Hepatic stellate cell (primary cell): ENCODE results near the gene KIAA1671.
"Not testable (repeated sequence)": the region's sequence is repeated elsewhere in the genome, so short reads cannot be mapped to it uniquely, and the experiment has no call there.

Experiments
- DNase-seq: peaks from one replicate; pipeline ENCODE4 v3.0.0; 2011; ENCODE audit warnings: low spot score

Gene KIAA1671

DNA sequence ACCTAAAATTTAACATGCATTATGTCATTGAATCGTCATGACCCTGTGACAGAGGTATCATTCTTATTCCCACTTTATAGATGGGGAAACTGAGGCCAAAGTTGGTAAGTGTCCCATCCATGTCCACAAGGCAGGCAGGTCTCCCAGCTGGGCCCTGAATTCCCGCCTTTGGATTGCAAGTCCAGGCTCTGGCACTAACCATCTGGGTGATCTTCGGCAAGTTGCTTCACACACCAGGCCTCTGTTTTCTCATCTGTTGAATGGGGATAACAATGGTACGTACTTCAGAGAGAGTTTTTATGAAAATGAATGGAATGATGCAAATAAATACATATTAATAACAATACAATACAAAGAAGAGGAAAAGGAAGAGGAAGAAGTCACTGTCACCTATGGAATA is 250.6 kb downstream of the KIAA1671 start:
- no peak for DNase-seq

DNA sequence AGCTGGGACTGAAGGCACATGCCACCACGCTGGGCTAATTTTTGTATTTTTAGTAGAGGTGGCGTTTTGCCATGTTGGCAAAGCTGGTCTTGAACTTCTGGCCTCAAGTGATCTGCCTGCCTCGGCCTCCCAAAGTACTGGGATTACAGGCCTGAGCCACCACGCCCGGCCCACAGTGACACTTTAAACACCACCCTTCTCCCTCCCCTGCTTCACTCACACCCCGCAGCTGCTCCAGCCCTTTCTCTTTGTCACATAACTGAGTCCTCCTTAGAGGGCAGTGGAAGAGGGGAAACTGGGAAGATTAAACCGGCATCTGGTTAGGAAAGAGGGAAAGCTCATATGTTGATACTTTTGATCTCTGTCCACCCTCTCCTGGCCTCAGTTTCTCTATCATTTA is 252.0 kb downstream of the KIAA1671 start:
- not testable (repeated sequence) for DNase-seq

DNA sequence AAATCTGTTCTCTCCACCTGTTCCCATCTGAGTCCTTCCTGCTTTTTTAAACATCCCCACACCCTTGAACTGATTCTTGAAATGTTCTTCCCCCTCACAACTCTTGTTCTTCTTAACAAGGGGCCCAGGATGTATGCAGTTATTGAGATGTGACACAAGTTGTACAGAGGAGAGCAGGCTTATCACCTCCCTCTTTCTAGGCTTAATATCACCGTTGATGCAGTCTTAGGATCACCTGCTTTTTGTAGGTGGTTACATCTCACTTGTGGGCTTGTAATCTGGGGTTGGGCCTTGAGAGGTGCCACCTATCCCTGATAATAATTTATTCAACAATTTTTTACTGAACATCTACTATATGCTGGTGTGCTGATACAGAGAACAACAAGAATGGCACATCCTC is 253.3 kb downstream of the KIAA1671 start:
- no peak for DNase-seq

GRCh38 chr22:25206998-25207397 is 254.5 kb downstream of the KIAA1671 start:
- no peak for DNase-seq

- DNase-seq = no peak
These were observed 255.1 kb downstream of the KIAA1671 start for GRCh38 chr22:25207553-25208157.

- no peak for DNase-seq
These were observed 255.8 kb downstream of the KIAA1671 start for GRCh38 chr22:25208328-25208727.

DNA sequence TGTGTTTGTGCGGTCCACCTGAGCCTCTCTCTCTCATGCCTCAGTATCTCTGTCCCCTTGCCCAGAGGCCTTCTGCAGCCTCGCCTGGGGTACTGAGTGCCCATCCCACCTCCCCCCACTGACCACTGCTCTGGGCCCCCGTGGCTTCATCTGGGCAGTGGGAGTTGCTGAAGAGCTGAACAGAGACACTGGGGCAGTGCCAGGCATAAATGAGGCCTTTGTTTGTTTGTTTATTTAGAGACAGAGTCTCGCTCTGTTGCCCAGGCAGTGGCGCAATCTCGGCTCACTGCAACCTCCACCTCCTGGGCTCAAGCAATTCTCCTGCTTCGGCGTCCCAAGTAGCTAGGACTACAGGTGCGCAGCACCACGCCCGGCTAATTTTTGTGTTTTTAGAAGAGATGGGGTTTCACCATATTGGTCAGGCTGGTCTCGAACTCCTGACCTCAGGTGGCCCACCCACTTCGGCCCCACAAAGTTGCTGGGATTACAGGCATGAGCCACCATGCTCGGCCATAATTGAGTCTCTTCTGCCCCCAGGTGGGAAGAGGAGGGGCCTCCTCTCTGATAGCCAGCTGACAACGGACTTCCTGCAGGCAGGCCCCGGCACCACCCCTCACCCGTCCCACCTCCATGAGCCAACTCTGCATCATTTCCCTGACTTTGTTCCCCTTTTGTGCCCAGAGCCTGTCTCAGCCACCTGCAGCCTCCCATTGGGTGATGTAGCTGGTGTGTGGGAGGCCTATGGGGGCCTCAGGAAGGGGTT is 256.4 kb downstream of the KIAA1671 start:
- DNase-seq = no peak

DNA sequence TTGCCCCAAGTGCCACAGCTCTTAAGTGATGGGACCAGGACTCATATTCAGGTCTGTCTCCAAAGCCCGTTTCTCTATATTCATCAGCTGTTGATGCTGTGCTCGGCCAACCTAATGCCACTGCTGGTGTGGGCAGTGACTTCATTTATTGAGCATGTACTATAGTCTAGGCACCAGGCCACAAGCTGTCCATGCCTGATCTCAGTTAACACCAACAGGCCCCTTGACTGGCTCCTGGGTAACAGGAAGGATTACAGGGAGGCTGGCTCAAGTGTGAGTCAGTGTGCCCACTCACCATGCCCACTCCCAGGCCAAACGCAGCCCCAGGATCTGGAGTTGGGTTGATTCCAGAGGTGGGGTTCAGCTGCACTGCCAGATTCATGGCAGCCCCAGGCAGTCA is 258.3 kb downstream of the KIAA1671 start:
- no peak for DNase-seq

- no peak for DNase-seq
These were observed 259.8 kb downstream of the KIAA1671 start for GRCh38 chr22:25212337-25212736.

- DNase-seq = no peak
These were observed 260.7 kb downstream of the KIAA1671 start for GRCh38 chr22:25213221-25213620.

GRCh38 chr22:25216230-25216629 is 263.7 kb downstream of the KIAA1671 start:
- no peak for DNase-seq

DNA sequence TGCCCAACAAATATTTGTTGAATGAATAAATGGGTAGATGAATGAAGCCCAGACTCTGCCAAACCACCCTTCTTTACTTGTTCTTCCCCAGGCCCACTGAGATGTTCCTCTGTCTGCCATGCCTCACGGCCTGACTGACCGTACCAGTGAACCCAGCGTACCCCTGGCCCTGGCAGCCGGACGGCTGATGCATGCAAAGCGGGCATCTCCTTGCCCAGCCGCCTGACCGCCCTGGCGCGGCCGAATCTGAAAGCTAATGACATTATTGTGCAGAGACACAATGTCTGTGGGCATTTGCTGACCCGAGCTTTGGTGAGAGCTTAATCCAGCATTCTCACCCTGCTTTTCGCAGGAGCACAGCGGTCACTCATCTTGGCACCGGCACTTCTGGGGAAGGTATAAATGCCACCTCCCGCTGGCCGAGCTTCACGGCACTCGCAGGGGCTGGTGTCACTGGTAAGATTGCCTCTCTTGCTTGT is 266.7 kb downstream of the KIAA1671 start, which contains the start of gene CRYBB2:
CRYBB2 (plus strand) TSS at position 429 of the 479 bp plus-strand sequence. CDS start 1,791 bp downstream, outside the sequence.
- no peak for DNase-seq

DNA sequence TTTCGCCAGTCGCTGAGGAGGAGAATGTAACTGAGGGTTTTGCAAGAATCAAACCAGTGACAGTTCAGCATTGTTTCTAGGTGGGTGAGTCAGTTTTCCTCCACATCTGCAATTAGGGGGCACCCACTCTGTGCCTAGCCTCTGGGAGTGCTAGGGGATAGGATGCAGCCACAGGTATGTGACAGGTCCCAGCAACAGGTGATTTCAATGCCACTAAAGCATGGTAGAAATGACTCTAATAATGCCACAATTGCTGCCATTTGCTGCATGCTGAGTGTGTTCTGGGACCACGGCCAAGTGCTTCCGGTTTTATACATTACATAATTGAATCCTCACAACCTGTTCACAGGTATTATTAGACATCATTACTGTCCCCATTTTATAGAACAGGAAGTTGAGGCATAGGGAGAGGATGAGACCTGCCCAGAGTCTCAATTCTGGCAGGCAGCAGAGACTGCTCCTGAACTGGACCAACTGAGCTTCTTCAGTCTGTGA is 267.5 kb downstream of the KIAA1671 start:
- no peak for DNase-seq

- DNase-seq = no peak
These were observed 269.3 kb downstream of the KIAA1671 start for GRCh38 chr22:25221790-25222189.

DNA sequence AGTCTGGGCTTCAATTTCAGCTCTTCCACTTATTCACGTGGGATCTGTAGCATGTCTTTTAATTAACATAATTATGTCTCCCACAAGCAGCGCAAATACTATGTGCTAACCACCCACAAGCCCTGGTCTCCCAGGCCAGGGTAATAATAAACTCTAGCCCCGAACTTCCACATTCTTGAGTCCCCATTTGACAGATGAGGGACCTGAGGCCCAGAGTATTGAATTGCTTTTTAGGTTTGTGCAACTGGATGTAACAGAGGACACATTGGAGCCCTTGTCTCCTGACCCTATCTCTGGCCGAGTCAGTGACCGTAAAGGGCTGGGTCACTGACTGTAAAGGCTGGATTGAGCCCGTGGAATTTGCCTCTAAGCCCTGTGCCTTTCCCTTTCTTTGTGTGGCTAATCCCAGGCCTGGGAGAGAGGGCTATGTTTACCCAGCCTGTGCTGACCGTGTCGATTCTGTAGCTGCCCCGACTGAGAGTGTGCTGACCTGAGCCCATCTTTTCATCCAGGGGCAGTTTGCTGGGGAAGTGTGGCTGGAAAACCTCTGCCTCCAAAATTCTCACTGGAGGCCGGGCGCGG is 270.8 kb downstream of the KIAA1671 start:
- DNase-seq = no peak

- DNase-seq = no peak
These were observed 276.3 kb downstream of the KIAA1671 start for GRCh38 chr22:25228822-25229221.

DNA sequence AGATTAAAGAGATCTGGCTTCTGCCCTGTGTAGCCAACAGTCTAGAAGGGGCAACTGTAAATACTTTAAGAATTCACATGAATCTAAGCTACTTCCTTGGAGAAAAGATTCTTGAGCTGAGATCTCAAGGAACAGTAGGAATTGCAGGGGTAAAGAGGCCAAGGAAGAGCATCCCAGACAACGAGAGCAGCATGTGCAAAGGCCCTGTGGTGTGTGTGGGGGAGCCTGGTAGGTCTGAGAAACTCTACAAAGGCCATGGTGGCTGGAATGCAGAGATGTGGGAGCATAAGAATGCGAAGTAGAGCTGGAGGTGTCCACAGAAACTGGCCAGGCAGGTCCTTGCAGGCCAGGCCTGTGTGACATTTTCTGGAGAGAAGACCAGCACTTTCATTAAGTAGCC is 278.2 kb downstream of the KIAA1671 start:
- DNase-seq = not testable (repeated sequence)

GRCh38 chr22:25232301-25232700 is 279.8 kb downstream of the KIAA1671 start:
- DNase-seq = no peak

DNA sequence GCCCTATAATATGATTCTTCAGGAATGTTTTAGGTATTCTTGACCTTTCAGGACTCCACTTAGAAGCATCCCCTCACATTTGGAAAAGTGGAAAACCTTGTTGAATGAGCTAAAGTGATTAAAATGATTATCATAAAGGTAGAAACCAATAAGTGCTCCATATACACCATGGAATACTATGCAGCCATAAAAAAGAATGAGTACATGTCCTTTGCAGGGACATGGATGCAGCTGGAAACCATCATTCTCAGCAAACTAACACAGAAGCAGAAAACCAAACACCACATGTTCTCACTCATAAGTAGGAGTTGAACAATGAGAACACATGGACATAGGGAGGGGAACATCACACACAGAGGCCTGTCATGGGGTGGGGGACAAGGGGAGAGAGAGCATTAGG is 281.2 kb downstream of the KIAA1671 start:
- not testable (repeated sequence) for DNase-seq

DNA sequence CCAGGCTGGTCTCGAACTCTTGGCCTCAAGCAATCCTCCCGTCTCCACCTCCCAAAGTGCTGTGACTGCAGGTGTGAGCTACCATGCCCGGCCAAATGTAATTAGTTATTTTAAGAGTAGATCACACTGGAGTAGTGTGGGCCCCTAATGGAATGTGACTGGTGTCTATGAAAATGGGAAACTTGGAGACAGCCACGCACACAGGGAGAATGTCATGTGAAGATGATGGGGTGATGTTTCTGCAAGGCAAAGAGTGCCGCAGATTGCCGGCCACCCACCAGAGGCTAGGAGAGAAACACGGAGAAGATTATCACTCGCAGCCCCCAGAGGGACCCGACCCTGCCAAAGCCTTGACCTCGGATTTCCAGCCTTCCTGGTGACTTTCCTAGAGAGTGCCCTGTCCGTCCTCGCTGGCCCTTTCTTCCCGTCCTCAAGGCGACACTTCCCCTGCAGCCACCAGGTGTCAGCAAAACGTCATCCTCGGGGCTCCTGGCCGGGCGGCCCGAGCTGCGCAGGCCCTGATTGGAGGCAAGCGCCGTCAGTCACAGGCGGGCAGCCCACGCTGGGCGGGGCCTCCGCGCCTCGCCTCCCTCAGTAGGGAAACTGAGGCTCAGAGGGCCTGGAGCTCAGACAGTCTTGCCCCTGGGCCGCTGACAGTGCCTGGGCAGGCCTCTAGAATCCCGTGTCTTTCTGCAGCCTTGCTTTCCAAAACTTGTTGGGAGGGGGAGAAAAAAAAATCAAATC is 283.2 kb downstream of the KIAA1671 start:
- peak; percentile 96 for DNase-seq

GRCh38 chr22:25236417-25236816 is 283.9 kb downstream of the KIAA1671 start:
- DNase-seq = no peak

DNA sequence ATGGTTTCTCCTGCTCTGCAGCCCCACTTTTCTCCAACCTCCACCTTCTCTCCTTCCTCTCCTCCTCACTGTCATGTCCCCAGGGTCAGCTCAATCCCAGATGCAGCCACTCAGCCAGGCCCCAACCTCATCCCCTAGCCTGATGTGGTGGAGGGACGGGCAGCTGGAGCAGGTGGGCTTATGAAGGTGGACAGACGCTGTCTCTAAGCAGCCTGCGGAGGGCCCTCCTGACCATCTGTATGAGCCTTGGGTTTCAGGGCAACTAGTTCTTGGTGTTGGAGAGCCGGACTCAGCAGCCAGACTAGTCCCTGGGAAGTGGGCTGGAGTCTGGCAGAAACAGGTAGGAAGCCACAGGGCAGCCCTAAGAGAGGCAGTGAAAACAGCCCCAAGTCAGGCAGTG is 285.0 kb downstream of the KIAA1671 start:
- no peak for DNase-seq
